NOMO-1 treated with dmso at 0.1 percent for 144 hours (cell line): Measurements from ENCODE around the gene NCAPG.

Source experiments
- DNase-seq: peaks from one replicate; lab custom pipeline; 2025; ENCODE audit not compliant: unreplicated experiment; lab: John Stamatoyannopoulos, UW

The NCAPG gene

GRCh38 chr4:17810260-17811077 lies at the start of gene NCAPG, which contains the start of gene DCAF16:
NCAPG (plus strand) TSS chr4:17810979; CDS start chr4:17811078, 99 bp downstream.
DCAF16 (minus strand) TSS chr4:17810757; CDS start chr4:17804141, 6,616 bp downstream.
- peak; percentile 98 for DNase-seq

GRCh38 chr4:17761062-17761461 lies 49.7 kb upstream of the NCAPG start:
- DNase-seq, result no peak

GRCh38 chr4:17762726-17763125 lies 48.1 kb upstream of the NCAPG start:
- no peak for DNase-seq

- DNase-seq, result no peak
These were observed 47.4 kb upstream of the NCAPG start for GRCh38 chr4:17763416-17763815.

GRCh38 chr4:17763931-17764330 lies 46.8 kb upstream of the NCAPG start:
- DNase-seq, result no peak

GRCh38 chr4:17765514-17766286 lies 45.1 kb upstream of the NCAPG start:
- no peak for DNase-seq

GRCh38 chr4:17766826-17767458 lies 43.8 kb upstream of the NCAPG start:
- DNase-seq, result no peak

- DNase-seq, result no peak
These were observed 41.2 kb upstream of the NCAPG start for GRCh38 chr4:17769406-17770174.

GRCh38 chr4:17770845-17771244 lies 39.9 kb upstream of the NCAPG start:
- DNase-seq, result no peak

- DNase-seq, result no peak
These were observed 39.4 kb upstream of the NCAPG start for GRCh38 chr4:17771284-17771908.

- DNase-seq, result no peak
These were observed 37.6 kb upstream of the NCAPG start for GRCh38 chr4:17773135-17773698.

GRCh38 chr4:17778431-17778830 lies 32.3 kb upstream of the NCAPG start:
- DNase-seq, result no peak

GRCh38 chr4:17780501-17781299 lies 30.1 kb upstream of the NCAPG start:
- no peak for DNase-seq

- DNase-seq, result no peak
These were observed 29.2 kb upstream of the NCAPG start, which contains the start of gene FAM184B for GRCh38 chr4:17781300-17782287. FAM184B (minus strand) TSS chr4:17781621; CDS start chr4:17781299, 322 bp downstream.

GRCh38 chr4:17785858-17786257 lies 24.9 kb upstream of the NCAPG start:
- no peak for DNase-seq

GRCh38 chr4:17786567-17786966 lies 24.2 kb upstream of the NCAPG start:
- DNase-seq, result no peak

- DNase-seq, result no peak
These were observed 23.5 kb upstream of the NCAPG start for GRCh38 chr4:17787315-17787714.

- DNase-seq, result no peak
These were observed 21.8 kb upstream of the NCAPG start for GRCh38 chr4:17788956-17789355.
